NCI-H345 treated with DMSO at 0.1 percent for 48 hours (cell line): ENCODE data around the gene FAM9B.

Experiments used
- DNase-seq: peaks from one replicate; lab custom pipeline; 2025; ENCODE audit not compliant: unreplicated experiment; lab: John Stamatoyannopoulos, UW

Gene FAM9B

DNA sequence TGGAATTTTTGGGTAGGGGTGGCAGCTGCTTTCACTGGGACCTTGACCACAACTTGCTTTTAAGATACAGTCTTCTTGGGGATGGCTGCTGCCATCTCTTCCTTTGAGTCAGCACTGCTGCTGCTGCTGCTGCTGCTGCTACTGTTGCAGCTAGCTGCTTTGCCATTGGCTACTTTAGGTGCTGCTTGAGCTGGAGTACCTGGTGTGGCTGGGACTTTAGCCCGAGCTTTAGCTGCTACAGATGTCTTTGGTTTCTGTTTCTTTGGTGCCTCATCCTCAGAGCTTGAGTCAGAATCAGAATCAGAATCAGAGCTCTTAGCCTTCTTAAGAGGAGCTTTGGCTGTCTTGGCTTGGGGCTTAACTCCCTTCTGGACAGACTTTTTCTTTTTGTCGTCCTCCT lies 52.2 kb downstream of the FAM9B start:
- no peak for DNase-seq

DNA sequence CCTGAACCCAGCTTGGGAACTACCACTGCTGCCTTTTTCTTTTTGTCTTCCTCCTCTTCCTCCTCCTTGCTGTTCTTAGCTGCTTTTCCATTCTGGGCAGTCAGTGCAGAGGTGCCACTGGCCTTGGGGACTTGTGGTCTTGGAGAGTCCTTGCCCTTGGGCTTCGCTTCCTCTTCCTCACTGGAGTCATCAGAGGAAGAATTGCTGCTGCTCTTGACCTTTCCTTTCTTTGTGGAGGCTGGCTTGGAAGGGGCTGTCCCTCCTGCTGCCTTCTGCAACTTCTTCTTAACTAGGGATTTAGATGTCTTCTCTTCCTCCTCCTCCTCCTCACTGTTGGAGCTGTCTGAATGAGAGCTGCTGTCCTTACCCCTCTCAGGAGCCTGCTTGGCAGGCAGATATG lies 53.2 kb downstream of the FAM9B start:
- no peak for DNase-seq
